T follicular helper cell (primary cell): ENCODE data around the gene RSAD2.

Source experiments
- DNase-seq: peaks from one replicate; pipeline ENCODE4 v3.0.0-alpha.2; 2020; ENCODE audit warnings: low read depth

RSAD2 gene

GRCh38 chr2:6905668-6906067 lies 28.1 kb downstream of the RSAD2 start:
- no peak for DNase-seq

GRCh38 chr2:6906165-6906741 lies 28.7 kb downstream of the RSAD2 start:
- no peak for DNase-seq

- DNase-seq = no peak
Observed at GRCh38 chr2:6908291-6908690, 30.7 kb downstream of the RSAD2 start.

- peak; percentile 37 for DNase-seq
Observed at GRCh38 chr2:6909431-6910385, 32.1 kb downstream of the RSAD2 start.

GRCh38 chr2:6911721-6912120 lies 34.1 kb downstream of the RSAD2 start:
- DNase-seq = no peak

- DNase-seq = peak; percentile 39
Observed at GRCh38 chr2:6913415-6914157, 36.0 kb downstream of the RSAD2 start.

- no peak for DNase-seq
Observed at GRCh38 chr2:6914828-6915227, 37.3 kb downstream of the RSAD2 start.

- DNase-seq = no peak
Observed at GRCh38 chr2:6915399-6915798, 37.8 kb downstream of the RSAD2 start.

- no peak for DNase-seq
Observed at GRCh38 chr2:6916224-6916623, 38.6 kb downstream of the RSAD2 start.

- DNase-seq = no peak
Observed at GRCh38 chr2:6916736-6917070, 39.1 kb downstream of the RSAD2 start.

- DNase-seq = peak; percentile 64
Observed at GRCh38 chr2:6917071-6917760, 39.6 kb downstream of the RSAD2 start, which contains the start of gene RNF144A. Gene RNF144A (plus strand): TSS chr2:6917412. CDS start chr2:6996927, 79,515 bp downstream.

GRCh38 chr2:6917761-6918421 lies 40.3 kb downstream of the RSAD2 start:
- DNase-seq = no peak

GRCh38 chr2:6919901-6920742 lies 42.5 kb downstream of the RSAD2 start:
- no peak for DNase-seq

- no peak for DNase-seq
Observed at GRCh38 chr2:6920743-6921064, 43.1 kb downstream of the RSAD2 start.

- no peak for DNase-seq
Observed at GRCh38 chr2:6921321-6921922, 43.8 kb downstream of the RSAD2 start.

GRCh38 chr2:6922201-6922656 lies 44.7 kb downstream of the RSAD2 start:
- DNase-seq = no peak

GRCh38 chr2:6923319-6923718 lies 45.7 kb downstream of the RSAD2 start:
- DNase-seq = no peak

GRCh38 chr2:6924101-6924923 lies 46.7 kb downstream of the RSAD2 start:
- no peak for DNase-seq

GRCh38 chr2:6924924-6925409 lies 47.4 kb downstream of the RSAD2 start:
- no peak for DNase-seq
